ENCODE measurements around the gene ALOX15B.

DNA sequence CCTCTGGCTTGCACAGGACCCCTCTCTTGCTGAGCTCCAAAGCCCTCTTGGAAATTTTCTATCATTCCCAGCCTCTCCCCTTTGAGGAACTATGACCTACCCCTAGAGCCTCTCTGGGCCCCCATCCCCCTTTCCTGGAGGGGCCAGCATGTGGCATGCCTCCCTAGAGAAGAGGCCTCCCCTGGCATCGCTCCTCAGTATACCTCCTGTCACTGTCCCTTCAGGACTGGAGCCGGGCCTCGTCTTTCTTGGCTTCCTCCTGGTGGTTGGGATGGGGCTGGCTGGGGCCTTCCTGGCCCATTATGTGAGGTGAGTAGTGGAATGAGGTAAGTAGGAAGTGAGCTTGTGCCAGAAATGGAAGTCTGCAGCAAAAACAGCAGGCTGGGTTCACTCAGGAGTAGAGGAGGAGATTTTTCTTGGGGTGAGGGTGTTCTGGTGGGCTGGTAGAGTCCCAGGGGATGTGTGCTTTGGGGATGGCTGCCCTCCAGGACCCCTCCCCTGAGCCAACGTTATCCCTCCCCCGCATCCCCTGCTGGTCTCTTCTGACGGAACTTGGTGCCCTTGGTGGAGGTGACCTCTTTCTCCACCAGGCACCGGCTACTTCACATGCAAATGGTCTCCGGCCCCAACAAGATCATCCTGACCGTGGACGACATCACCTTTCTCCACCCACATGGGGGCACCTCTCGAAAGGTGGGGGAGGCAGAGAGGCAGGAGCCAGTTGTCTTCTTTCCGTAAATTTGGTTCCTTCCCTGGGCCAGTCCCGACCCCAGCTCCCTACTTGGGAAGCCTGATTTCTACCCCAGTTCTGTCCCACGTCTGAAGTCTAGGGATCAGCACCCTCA lies 31.8 kb upstream of the ALOX15B start:
- TF ChIP-seq, protein P1, sequence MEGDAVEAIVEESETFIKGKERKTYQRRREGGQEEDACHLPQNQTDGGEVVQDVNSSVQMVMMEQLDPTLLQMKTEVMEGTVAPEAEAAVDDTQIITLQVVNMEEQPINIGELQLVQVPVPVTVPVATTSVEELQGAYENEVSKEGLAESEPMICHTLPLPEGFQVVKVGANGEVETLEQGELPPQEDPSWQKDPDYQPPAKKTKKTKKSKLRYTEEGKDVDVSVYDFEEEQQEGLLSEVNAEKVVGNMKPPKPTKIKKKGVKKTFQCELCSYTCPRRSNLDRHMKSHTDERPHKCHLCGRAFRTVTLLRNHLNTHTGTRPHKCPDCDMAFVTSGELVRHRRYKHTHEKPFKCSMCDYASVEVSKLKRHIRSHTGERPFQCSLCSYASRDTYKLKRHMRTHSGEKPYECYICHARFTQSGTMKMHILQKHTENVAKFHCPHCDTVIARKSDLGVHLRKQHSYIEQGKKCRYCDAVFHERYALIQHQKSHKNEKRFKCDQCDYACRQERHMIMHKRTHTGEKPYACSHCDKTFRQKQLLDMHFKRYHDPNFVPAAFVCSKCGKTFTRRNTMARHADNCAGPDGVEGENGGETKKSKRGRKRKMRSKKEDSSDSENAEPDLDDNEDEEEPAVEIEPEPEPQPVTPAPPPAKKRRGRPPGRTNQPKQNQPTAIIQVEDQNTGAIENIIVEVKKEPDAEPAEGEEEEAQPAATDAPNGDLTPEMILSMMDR (IDR thresholded peaks at IDR 0.05): no peak
- TF ChIP-seq EZH2 (IDR thresholded peaks at IDR 0.05): no peak
